Ascending aorta (tissue), 2 donors: ENCODE data around the gene EHHADH. TPM values are rescaled to one million over a fixed set of nuclear protein-coding genes. Genes with fewer than 3 reads are reported as not detected.

Experiments
- DNase-seq, 2 donors: peaks; one replicate each; pipeline ENCODE4 v3.0.0-alpha.2; 2019; ENCODE audit warnings: low spot score in 2 of 2
- H3K27ac ChIP-seq, 2 donors: fragments of 200-600 bp; sonication (generic); one replicate each; pipeline ENCODE4 v1.5.1; 2016 to 2017; ENCODE audit warnings: mild to moderate bottlenecking in 1 of 2
- H3K27me3 ChIP-seq: fragments of 200-600 bp; sonication (generic); one replicate; pipeline ENCODE4 v1.5.1; 2017
- H3K36me3 ChIP-seq, 2 donors: fragments of 200-600 bp; sonication (generic); one replicate each; pipeline ENCODE4 v1.5.1; 2016
- H3K4me1 ChIP-seq, 2 donors: fragments of 200-600 bp; sonication (generic); one replicate each; pipeline ENCODE4 v1.5.1; 2016 to 2017; ENCODE audit warnings: mild to moderate bottlenecking in 1 of 2
- H3K4me3 ChIP-seq, 2 donors: fragments of 200-600 bp; sonication (generic); one replicate each; pipeline ENCODE4 v1.5.1; 2016 to 2017; ENCODE audit warnings: mild to moderate bottlenecking in 1 of 2
- H3K9me3 ChIP-seq, 2 donors: fragments of 200-600 bp; sonication (generic); one replicate each; pipeline ENCODE4 v1.5.1; 2016
- intact Hi-C: fragments of 100-400 bp; cut with DNase I; formaldehyde crosslinking; loops from one replicate; pipeline ENCODE4 v1.15.1; 2023
- total RNA-seq: library from RNA; depleted of rRNA; stranded (reverse); fragments of >200 nt; gene quantifications from one replicate; pipeline ENCODE4 v1.1.0, GENCODE V29; 2016
- TF ChIP-seq, protein P1 (sequence below), 3 experiments: fragments of 200-600 bp in 2 of 3; fragments of 450-650 bp in 1 of 3; sonication (generic) in 2 of 3; IDR thresholded peaks; one replicate each; pipeline ENCODE4 v1.5.1; 2016 to 2019; ENCODE audit warnings: antibody characterized with exemption in 3 of 3, mild to moderate bottlenecking in 1 of 3, moderate library complexity in 1 of 3

EHHADH gene
- total RNA-seq, 1 donor from 2014 or later: 1.8 TPM

DNA sequence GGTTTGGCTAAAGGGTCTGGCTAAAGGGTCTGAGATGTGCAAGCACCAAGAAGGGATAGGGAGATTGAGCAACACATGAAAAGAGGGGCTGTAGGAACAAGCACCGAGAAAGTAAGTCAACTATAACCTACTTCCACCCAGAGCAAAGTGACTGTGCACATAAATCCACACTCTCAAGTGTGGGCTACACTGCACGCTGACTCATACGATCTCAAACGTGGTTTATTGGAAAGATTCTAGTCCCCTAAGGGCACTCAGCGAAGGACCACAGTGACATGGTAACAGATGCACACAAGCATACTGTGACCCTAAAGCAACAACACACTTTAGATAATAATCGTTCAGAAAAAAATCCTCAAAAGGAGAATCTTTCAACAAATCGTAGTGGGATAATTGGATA lies 48.0 kb downstream of the EHHADH start:
- DNase-seq: no peak
- no peak overlapping the region for H3K27ac ChIP-seq
- TF ChIP-seq, protein P1, sequence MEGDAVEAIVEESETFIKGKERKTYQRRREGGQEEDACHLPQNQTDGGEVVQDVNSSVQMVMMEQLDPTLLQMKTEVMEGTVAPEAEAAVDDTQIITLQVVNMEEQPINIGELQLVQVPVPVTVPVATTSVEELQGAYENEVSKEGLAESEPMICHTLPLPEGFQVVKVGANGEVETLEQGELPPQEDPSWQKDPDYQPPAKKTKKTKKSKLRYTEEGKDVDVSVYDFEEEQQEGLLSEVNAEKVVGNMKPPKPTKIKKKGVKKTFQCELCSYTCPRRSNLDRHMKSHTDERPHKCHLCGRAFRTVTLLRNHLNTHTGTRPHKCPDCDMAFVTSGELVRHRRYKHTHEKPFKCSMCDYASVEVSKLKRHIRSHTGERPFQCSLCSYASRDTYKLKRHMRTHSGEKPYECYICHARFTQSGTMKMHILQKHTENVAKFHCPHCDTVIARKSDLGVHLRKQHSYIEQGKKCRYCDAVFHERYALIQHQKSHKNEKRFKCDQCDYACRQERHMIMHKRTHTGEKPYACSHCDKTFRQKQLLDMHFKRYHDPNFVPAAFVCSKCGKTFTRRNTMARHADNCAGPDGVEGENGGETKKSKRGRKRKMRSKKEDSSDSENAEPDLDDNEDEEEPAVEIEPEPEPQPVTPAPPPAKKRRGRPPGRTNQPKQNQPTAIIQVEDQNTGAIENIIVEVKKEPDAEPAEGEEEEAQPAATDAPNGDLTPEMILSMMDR (IDR thresholded peaks at IDR 0.05): no peak
- no peaks in the 10 kb centered on the region for H3K36me3 ChIP-seq
- intact Hi-C loops: no loop called here
- no peak overlapping the region for H3K4me3 ChIP-seq
- H3K4me1 ChIP-seq: no peaks in the 10 kb centered on the region
- H3K27me3 ChIP-seq: no peaks in the 10 kb centered on the region
- no peaks in the 10 kb centered on the region for H3K9me3 ChIP-seq

DNA sequence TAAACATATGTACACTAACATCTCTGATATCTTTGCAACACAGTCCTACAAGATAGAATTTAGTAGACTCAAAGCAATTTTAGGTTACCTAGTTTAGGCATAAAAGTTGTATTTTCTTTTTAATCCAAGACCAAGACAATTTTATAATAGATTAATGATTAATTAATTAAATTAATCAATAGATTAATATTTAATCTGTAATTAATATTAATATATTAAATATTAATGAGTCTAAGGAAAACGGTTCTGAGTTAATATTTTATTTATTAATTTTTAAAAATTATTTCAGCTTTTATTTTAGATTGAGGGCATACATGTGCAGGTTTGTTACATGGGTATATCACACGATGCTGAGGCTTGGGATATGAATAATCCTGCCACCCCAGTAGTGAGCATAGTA lies 49.0 kb downstream of the EHHADH start:
- Histone ChIP-seq H3K4me1 (no peaks in the 10 kb centered on the region), H3K27ac (no peak overlapping the region), H3K36me3 (no peaks in the 10 kb centered on the region), H3K9me3 (no peaks in the 10 kb centered on the region), H3K4me3 (no peak overlapping the region), H3K27me3 (no peaks in the 10 kb centered on the region)
- TF ChIP-seq, protein P1 (IDR thresholded peaks at IDR 0.05): no peak
- intact Hi-C loops: no loop called here
- DNase-seq: no peak

DNA sequence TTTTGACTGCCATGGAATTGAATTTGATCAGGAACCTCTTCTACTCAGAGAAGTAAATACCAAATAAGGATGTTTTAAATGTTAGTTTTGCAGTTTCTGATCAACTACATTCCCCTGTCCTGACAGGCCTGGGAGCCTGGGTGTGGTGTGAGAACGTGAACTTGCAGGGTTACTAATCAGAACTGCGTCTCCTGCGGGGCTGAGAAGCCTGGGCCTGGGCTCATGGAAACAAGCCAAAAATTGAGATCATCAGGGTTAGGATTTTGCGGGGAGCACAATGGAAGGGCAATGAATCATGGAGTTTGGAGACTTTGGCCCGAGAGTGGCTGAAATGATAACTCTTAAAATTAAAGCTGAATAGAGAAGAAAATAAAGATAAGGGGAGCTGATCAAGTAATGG lies 53.2 kb downstream of the EHHADH start:
- Histone ChIP-seq H3K4me3 (no peak overlapping the region), H3K9me3 (no peaks in the 10 kb centered on the region), H3K4me1 (no peaks in the 10 kb centered on the region), H3K36me3 (no peaks in the 10 kb centered on the region), H3K27me3 (no peaks in the 10 kb centered on the region), H3K27ac (no peak overlapping the region)
- intact Hi-C loops: no loop called here
- TF ChIP-seq, protein P1 (IDR thresholded peaks at IDR 0.05): no peak
- no peak for DNase-seq

DNA sequence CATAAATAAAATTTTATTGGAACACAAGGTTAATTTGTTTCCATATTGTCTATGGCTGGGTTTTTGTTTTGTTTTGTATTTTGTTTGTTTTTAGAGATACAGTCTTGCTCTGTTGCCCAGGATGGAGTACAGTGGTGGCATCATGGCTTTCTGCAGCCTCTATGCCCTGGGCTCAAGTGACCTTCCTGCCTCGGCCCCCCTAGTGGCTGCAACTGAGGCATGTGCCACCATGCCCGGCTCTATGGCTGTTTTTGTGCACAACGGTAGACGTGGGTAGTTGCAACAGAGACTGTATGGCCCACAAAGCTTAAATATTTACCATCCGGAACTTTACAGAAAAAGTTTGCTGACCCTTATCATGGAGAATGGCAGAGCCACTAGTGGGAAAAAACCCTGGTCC lies 54.2 kb downstream of the EHHADH start:
- Histone ChIP-seq H3K4me1 (no peaks in the 10 kb centered on the region), H3K27me3 (no peaks in the 10 kb centered on the region), H3K4me3 (no peak overlapping the region), H3K27ac (no peak overlapping the region), H3K9me3 (no peaks in the 10 kb centered on the region), H3K36me3 (no peaks in the 10 kb centered on the region)
- no peak for DNase-seq
- intact Hi-C loops: no loop called here
- TF ChIP-seq, protein P1 (IDR thresholded peaks at IDR 0.05): no peak

DNA sequence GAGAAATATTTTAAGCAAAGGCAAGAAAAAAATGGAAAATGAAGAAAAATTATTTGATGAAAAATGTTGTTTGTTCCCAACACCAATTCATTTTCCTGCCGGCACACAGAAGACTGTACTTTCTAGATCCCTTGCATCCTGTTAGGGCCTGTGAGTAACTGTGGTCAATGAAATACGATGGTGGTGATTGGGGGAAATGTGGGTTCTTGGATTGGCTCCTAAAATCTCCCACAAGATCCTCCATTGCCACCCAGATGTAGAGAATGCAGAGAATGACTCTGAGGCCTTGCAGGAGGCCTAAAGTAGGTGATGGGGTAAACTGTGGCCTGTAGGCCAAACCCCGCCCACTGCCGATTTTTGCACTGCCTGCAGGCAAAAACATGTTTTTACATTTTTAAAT lies 54.6 kb downstream of the EHHADH start:
- H3K4me1 ChIP-seq: no peaks in the 10 kb centered on the region
- H3K9me3 ChIP-seq: no peaks in the 10 kb centered on the region
- no peaks in the 10 kb centered on the region for H3K27me3 ChIP-seq
- H3K4me3 ChIP-seq: no peak overlapping the region
- no peak for DNase-seq
- intact Hi-C loops: no loop called here
- no peak overlapping the region for H3K27ac ChIP-seq
- TF ChIP-seq, protein P1 (IDR thresholded peaks at IDR 0.05): no peak
- no peaks in the 10 kb centered on the region for H3K36me3 ChIP-seq

DNA sequence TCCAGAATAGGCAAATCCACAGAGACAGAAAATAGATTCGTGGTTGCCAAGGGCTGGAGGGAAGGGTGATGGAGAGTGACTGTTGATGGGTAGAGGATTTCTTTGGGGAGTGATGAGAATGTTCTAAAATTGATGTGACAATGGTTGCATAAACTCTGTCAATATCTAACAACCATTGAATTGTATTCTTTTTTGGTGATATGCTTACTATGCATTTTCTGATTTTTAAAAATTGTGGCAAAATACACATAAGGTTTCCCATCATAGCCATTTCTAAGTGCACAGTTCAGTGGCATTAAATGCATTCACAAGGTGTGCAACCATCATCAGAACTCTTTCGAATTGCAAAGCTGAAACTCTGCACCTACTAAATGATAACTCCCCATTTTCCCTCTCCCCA lies 56.8 kb downstream of the EHHADH start:
- peaks cover 0 to 12% of the 10 kb centered on the region in 2 donors for H3K36me3 ChIP-seq
- TF ChIP-seq, protein P1 (IDR thresholded peaks at IDR 0.05): no peak
- no peaks in the 10 kb centered on the region for H3K4me1 ChIP-seq
- intact Hi-C loops: no loop called here
- H3K27ac ChIP-seq: no peak overlapping the region
- H3K9me3 ChIP-seq: no peaks in the 10 kb centered on the region
- H3K4me3 ChIP-seq: no peak overlapping the region
- no peak for DNase-seq
- H3K27me3 ChIP-seq: no peaks in the 10 kb centered on the region
